Stimulated activated memory B cell treated with anti-CD40 and anti-IgM and Interleukin-4, amounts not matched to agents 10 μg/mL and 1 μg/mL and 100 μg/mL, for 72 hours (primary cell): ENCODE results near the gene KIZ.

Source experiments
- ATAC-seq: fragments of 150-1000 bp; cut with Tn5 transposase; 2 replicates; pipeline ENCODE4 v1.10.0; 2021
- H3K27ac Mint-ChIP-seq: one replicate; pipeline ENCODE4 v1.8.0; 2022; ENCODE audit warnings: mild to moderate bottlenecking, mixed read lengths
- H3K27me3 Mint-ChIP-seq: one replicate; pipeline ENCODE4 v1.8.0; 2022; ENCODE audit warnings: mixed read lengths
- H3K36me3 Mint-ChIP-seq: one replicate; pipeline ENCODE4 v1.8.0; 2022; ENCODE audit warnings: mixed read lengths
- H3K4me1 Mint-ChIP-seq: one replicate; pipeline ENCODE4 v1.8.0; 2022; ENCODE audit warnings: mixed read lengths
- H3K4me3 Mint-ChIP-seq: one replicate; pipeline ENCODE4 v1.8.0; 2022; ENCODE audit warnings: mild to moderate bottlenecking, moderate library complexity, mixed read lengths
- H3K9me3 Mint-ChIP-seq: one replicate; pipeline ENCODE4 v1.8.0; 2022; ENCODE audit warnings: mixed read lengths

Gene KIZ

DNA sequence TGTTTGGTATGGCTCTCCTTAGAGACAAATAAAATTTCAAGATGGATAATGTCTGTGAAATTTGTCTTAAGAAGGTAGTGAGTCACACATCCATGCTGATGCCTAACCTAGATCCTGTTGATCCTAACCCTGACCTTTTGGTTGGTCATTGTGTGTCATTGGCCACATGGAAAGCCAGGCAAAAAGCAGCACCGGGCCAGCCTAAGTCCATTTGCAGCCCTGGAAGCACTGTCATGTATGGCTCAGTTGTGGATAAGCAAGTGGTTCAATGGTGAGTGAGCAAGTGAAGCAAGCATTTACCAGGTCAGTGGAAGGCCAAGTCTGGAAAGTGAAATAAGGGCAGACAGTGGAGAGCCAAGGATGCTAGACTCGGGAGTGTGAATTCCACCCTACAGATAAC lies 165.1 kb downstream of the KIZ start:
- no peak for ATAC-seq
- Mint-ChIP-seq H3K36me3 (peaks cover 5% of the 10 kb centered on the region), H3K4me3 (no peak overlapping the region), H3K27ac (no peak overlapping the region), H3K9me3 (peaks cover 3% of the 10 kb centered on the region), H3K27me3 (peaks cover 33% of the 10 kb centered on the region), H3K4me1 (no peaks in the 10 kb centered on the region)

DNA sequence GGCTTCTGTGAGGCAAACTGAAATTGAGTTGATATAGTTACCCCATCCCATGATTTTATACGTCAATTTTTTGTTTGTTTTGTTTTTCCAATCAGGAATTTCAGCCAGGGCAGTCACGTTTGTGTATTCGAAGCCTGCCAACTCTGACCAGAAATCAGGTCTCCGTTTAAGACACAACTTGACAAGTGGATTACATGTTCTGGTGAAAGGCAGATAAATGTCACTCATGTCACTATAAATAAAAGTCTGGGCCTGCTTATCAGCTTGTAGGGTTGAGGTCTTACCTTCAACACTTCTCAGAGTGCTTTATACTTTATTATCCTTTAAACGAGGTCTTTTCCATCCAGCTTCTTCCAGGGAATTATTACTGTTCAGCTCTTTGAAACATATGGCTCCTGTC lies 168.9 kb downstream of the KIZ start:
- Mint-ChIP-seq H3K27me3 (peaks cover 7% of the 10 kb centered on the region), H3K4me1 (no peaks in the 10 kb centered on the region)

More for the DNA sequence above, 168.9 kb downstream of the KIZ start:
- Mint-ChIP-seq H3K9me3 (no peaks in the 10 kb centered on the region), H3K4me3 (no peak overlapping the region), H3K36me3 (no peaks in the 10 kb centered on the region), H3K27ac (no peak overlapping the region)
- no peak for ATAC-seq
